SK-N-DZ (cell line): ENCODE results near the gene TMEM132D.

Source experiments
- DNase-seq: peaks from one replicate; pipeline ENCODE4 v3.0.0-alpha.2; 2015; ENCODE audit warnings: low spot score

The TMEM132D gene

DNA sequence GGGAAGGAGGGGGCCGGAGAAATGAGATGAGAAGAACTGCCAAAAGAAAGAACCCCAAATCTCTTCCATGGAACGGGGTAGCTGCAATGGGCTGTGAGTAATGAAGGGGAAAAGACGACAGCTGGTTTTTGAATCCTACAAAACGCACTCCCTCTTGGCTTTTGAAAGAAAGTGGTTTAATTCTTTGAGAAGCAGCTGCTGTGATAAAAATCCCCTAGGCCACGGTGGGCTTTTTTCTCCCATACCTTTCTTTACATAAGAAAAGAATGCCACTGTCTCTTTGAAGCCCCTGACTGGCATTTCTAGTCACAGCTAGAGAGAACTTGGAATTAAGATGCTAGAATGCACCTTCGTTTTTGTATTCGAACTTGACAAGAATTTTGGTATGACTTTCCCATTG, 564.5 kb downstream of the TMEM132D start:
- no peak for DNase-seq

DNA sequence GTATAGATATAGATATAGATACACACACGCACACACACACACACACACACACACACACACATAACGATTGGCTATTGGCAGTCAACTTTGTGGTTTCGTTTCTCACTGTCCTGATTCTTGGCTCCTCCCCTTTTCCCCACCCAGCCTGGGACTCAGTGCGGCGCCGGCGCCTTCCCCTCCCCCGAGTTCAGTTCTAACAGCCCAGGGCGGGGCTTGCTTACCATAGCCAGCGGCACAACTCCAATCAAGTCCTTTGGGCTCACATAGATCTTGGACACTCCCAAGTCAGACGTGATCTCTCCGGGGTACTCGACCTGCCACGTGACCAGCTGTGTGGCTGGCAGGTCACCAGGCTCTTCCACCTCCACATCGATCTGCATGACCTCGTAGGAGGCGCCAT, 566.4 kb downstream of the TMEM132D start:
- no peak for DNase-seq

DNA sequence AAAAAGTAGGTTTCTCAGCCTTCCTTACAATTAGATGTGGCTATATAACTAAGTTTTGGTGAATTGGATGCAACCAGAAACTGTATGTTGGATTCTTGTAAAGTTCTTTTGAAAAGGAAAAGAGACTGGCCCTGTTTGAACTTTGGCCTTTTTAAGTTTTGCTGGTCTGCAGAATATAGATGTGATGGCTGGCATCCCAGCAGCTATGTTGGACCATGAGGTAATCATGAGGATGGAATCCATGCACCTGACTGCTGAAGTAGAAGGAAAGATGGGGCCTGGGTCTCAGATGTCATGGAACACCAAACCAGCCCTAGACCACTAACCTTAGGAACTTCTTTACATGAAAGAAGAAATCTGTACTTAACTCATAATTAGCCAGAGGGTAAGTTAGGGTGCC, 568.1 kb downstream of the TMEM132D start:
- no peak for DNase-seq

DNA sequence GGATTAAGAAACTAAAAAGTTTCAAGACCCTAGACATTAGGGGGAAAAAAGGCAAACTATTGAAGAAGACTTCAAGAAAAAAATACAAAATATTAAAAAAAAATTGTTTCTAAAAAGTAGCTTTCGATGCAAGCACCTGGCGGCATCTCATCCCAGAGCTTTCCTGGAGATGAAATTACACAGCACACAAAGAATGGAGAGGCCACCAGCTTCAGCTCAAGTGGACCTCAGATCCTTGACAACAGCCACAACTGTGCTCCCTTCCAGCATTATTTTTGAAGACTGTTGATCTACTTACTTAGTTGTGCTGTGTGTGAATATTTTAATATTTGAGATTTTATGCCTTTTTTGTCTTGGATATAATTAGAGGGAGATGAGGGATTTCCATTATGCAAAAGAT, 571.5 kb downstream of the TMEM132D start:
- DNase-seq = no peak

DNA sequence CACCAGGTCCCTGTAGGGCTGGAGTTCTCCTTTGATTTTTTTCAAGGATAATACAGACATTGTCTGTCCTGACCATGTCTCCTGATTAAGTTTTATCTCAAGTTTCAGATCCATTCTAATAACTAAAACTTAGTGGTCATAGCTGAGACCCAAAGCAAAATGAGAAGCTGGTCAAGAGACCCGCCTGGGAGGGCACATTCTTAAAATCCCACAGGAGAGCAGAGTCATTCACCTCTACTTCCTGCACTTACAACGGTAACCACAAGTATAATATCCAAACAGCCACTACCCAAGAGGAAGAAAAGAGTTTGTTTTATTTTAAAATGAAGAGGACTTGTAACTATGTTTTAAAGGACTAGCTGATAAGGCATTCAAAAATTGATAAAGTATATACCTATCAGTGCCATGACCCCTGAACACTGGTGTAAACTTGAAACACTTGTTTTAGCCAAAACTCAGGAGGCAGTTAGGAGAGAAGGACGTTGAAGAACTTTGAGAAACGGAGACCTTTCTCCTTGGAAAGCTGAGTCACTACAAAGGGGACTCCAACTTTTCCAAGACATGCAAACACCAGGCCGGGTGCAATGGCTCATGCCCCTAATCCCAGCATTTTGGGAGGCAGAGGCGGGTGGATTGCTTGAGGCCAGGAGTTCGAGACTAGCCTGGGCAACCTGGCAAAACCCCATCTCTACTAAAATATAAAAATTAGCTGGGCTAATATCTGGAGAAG, 572.3 kb downstream of the TMEM132D start:
- no peak for DNase-seq

DNA sequence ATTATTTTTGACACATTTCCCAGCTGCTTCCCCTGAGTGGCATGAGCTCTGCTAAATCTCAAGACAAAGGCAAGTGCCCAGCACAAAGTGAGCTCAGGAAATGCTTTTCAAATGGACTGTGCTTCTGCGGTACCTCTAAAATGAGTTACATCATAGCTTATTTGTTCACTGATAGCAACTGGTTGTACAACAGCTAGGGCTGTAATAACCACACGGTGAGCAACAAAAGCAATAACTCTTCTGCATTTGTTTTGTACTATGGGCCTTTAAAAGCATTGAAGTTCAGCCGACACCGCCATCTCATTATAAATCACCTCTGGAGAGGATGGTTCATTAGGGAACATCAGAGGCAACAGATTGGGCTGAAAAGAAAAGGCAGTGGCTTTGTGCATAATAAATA, 575.6 kb downstream of the TMEM132D start:
- DNase-seq = no peak

DNA sequence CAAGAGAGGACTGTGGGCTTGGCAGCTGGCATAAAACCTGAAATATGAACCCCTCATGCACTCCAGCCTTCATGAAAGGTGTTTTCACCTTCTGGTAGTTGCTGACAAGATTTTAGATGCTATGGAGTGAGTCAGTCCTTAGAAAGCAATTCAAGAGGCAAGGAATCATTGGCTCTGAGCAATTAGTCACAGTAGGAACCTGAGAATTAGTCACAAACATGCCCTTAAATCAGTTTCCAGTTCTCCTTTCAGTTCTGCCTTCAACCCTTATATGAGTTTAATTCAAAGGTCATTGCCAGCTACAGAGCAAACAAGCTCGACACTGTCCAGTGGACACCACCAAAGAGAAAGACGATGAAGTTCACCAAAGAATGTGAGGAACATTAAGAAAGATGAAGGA, 578.3 kb downstream of the TMEM132D start:
- no peak for DNase-seq

DNA sequence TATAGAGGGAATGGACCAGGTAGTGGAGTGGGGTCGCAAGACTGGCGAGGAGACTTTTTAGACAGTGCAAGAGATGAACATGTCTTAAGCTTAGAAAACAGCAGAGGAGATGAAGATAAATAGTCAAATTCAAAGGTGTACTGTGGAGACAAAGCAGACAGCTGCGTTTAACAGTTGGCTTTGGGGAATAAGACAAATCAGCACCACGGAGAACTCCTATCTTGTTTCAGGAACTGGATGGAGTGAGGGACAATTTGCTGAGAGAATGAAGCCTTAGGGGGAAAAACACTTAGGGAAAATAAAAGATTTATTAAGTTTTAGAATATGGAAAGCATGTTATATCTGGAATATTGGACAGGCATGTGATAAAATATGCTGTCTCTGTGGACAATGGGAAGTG, 591.8 kb downstream of the TMEM132D start:
- no peak for DNase-seq

DNA sequence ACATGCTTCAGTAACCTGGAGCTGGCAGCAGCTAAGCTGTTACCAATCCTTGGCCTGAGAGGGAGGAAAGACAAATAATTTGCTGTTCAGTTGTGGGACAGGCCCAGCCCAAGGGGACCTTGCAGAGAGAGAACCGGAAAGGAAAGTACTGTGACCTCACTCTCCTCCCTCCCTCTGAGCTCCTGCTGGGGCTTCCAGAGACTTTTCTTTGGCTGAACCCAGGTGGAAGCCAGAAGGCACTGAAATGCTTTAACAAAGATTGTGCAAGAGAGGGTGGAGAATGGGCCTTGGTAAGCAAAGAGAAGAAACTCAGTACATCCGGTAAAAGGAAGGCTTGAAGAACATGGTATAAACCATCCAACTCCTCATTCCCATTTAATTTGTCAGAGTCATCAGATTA, 593.5 kb downstream of the TMEM132D start:
- no peak for DNase-seq

DNA sequence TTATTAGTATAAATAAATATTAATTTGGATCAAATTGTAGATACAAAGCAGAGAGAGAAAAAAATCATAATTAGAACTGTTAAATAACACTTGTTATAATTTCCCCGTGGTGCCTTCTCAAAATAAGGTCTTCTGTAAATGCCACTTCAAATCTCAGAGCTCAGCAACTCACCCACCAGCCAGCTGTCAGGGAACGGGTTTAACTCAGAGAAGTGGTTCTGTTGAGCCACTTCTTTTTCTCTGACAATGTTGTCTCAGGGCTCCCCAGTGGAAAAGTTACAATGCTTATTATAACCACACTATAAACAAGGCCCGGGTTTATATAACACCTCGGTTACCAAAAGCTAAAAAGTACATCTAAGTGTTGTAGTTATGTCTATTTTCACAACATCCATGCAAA, 598.0 kb downstream of the TMEM132D start:
- no peak for DNase-seq

DNA sequence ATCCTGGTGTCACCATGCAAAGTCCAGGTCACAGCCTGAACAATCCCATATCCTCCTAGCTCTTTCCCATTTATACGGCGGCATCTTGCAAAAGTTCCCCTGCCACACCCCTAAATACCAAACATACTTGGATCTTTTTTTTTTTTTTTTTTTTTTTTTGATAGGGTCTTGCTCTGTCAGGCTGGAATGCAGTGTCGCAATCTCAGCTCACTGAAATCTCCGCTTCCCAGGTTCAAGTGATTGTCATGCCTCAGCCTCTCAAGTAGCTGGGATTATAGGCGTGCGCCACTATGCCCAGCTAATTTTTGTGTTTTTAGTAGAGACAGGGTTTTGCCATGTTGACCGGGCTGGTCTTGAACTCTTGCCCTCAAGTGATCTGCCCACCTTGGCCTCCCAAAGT, 599.3 kb downstream of the TMEM132D start:
- no peak for DNase-seq

DNA sequence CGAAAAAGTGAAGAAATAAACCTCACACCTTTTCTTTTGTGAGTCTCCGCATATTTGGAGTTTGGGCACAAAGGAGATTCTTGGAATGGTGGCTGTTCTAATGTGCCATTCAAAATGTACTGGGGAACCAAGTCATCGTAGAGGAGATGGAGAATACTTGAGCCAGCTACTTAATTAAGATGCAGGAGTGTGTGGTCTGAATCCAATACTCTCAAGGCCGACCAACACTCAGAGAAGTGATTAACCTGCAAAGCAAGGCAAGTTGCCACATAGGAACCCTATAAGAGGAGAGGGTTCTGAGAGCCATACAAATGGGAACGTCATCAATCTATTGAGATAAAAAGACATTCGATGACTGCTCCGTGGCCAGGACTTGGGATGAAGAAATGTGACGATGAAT, 603.8 kb downstream of the TMEM132D start:
- no peak for DNase-seq

DNA sequence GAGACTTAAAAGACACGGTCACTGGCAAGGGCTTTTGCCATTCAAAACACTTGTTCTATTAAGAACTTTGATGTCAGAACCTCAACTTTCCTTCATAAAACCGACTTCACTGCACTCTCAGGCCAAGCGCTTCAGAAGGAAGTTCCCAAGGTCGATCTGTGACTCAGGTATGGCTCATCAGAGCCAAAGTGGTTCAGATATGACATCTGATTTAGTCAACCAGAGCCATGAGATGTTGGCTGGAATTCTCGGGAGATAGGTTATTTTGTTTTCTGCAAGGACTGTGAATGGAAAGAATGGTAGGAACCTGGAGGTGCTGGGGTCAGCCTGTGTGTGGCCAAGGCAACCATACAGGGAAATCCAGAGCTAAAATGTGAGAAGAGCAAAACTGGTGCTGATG, 604.9 kb downstream of the TMEM132D start:
- DNase-seq = no peak

DNA sequence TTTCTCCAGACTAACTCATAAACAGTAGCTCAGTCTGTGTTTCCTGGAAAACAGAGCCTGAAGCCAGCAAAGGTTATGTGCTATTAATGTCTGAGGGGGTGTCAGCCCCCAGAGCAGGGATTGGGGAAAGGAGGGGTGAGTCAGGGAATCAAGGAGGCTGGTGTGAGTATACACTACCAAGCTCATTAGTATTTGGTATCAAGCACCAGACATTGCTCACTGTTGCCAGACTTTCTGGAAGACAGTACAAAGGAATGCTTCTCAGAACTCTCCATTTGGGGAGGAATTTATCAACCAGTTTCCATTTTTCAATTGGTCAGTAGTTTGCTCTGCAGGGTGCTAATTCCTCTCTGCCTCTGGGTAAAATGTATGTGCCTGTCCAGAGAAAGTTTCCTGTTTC, 607.2 kb downstream of the TMEM132D start:
- no peak for DNase-seq

DNA sequence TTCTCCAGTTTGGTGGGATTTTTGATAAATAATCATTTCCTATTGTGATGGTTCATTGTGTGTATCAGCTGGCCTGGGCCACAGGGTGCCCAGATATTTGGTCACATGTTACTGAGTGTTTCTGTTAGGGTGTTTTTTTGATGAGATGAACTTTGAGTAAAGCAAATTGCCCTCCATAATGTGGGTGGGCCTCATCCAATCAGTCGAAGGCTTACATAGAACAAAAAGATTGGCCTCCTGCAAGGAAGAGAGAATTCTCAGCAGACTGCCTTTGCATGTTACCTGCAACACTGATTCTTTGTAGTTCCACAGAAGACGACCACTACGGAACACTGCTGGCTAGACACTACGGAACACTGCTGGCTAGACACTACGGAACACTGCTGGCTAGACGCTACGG, 609.0 kb downstream of the TMEM132D start:
- no peak for DNase-seq

DNA sequence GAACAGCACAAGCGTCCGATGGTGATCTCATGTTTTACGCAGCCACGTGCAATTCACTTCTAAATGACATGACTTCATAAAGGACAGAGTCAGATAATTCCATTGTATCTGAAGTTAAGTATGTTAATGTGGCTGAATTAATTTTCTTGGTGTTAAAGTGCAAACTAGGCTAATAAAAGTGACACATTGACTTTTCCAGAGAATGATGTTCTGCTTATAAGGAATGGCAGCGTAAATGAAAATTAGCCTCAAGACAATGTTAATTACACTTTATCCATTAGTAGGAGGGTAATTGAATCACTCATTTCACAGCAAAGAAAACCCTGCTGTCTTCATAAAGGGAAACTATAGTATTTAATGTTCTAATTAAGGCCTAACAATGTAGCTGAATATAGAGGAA, 624.1 kb downstream of the TMEM132D start:
- DNase-seq = no peak

DNA sequence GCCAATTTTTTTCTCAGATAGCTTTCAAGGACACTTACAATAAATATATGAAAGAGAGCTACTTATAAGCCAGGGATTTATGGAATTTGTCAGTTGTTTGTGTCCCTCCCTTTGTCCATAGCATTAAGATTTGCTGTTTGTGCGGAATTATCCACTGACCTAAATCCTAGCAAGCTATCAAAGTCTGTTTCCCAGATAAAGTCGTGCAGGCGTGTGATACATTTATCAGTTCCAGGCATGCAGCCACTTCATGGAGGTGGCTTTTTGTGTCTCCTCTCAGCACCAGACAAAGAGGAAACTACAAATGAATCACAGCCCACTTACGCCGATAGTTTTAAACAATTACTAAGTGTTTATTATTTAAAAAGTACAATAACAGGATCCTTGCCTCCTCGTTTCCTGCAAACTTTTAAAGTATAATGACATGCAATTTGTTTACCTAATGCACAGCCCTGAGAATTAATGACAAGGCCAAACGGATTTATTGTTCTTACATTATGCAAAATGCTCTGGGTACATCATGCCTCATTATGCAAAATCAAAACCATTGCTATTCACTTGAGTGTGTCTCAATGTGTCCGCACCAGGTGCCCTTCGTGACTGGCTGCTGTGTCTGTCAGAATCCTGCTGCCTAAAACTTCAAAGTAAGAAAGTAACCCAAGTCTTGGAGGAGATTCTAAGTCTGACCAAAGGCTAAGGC, 627.3 kb downstream of the TMEM132D start:
- DNase-seq = no peak

DNA sequence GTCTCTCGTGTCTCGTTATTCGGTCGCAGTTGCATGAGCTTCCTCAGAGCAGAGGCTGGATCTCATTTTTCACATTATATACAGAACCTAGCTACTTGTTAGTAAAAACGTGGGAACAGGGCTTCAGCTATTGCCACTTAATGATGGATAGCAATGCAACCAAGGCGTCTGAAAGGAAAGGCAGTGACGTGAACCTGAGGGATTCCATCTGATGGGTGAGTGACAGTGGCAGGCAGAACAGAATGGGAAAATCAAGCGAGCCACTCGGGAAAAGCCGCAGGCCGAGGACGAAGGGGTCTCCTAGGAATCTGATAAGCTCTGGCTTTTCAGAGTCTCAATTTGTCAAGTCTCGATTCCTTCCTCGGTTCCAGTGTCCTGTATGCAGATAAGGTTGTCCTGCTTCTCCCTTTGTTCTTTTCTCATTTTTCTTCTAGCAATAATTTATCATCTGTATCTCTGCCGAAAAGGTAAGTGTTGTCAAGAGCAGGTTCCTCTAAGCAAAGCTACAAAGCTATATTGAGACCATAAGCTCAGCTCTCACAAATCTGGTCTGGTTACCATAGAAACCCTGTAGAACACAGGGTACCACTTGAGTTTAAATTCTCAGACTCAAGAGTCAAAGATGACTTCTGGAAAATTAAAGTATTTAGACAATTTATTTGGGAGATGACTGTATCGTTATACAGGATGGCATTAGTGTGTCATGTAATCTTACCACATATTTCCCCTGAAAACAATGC, 633.9 kb downstream of the TMEM132D start:
- DNase-seq = no peak

DNA sequence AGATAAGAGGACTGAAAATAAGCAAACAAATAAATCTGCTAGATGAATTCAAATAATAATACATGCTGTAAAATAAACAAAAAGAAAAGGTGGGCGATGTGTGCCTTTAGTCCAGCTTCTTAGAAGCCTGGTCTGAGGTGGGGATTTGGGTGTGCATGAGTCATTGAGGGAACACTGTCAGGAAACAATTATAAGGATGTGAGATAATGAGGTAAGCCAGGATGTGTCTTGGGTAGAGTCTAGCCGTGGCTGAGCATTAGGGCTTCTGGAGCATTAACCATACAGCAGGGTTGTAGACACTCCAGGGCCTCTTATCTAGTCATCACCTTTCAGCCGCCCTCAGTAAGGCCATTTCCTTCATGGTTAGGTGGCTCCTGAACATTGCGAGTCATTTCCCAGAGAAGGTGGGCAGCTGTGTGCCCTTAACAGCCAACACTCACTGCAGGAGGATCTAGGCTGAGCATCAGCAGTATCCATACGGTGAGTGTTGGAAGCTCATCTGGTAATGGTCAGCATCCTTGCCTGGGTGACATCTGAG, 645.0 kb downstream of the TMEM132D start:
- DNase-seq = no peak

DNA sequence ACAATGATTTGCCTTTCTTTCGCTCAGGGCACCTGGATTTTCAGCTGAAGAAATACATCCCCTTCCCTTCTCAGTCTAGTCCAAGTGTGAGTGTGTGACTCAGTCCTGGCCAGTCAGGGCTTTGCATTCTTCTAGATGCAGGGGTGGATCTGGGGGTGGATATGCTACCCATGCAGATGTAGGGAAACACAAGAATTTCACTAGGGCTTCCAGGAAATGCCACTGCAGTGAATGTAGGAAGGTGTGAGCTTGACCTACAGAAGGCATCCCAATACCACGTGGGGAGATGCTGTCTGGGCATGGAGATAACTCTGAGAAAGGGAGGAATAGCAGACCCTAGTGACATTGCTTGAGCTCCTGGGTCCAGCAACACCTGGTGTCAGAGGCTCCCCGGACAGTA, 646.3 kb downstream of the TMEM132D start:
- DNase-seq = no peak

DNA sequence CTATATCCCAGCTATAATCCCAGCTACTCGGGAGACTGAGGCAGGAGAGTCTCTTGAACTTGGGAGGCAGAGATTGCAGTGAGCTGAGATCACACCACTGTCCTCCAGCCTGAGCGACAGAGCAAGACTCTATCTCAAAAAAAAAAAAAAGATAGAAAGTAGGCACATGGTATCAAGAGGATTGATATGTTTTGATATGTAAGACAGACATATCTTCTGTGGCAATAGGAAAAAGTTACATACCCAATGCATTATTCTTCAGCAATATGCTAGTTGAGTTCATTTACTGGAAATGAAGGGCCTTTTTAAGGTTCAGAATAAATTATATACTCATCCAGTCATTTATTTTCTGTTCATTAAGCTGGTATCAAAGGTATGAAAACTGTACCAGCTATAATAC, 657.2 kb downstream of the TMEM132D start:
- no peak for DNase-seq

DNA sequence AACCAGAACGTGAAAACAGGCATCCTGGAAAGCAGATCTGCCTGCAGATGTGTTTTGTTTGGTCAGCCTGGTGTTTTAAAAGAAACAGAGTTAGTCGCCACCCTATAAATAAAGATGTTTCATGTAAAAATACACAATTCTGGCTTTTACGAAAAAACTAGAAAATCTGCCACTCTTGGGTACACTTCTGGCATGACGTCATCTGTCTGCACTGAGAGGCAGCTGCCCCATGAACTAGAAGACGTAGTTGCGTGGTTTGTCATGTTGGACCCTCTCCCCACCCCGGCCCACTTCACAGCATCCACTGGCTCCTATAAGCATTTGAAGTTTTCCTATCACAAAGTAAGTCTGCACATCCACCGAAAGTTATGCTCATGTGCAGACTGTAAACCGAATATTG, 658.1 kb downstream of the TMEM132D start:
- no peak for DNase-seq

DNA sequence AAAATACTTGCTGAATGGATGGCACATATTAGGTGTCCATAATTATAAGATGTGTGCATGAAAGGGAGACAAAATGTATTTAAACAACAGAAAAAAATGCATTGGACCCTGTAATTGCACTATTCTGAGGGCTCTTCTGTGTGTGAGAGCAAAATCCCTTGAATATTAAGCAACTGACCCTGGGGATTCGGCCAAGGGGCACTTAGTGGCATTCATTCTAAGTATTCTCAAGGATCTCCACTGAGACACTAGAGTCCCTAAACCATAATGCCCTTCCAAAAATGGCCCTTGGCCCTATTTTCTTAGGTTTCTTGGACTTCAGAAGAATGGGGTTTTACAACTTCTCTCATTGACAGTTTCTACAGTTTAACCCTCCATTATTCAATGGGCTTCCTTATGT, 662.0 kb downstream of the TMEM132D start:
- no peak for DNase-seq
